Tibial nerve (tissue), 4 donors: ENCODE measurements around the gene ST3GAL2.

Source experiments
- CTCF ChIP-seq, 5 experiments: fragments of 200-600 bp in 3 of 5; fragments of 450-650 bp in 2 of 5; sonication (generic) in 3 of 5; IDR thresholded peaks; one replicate each; pipeline ENCODE4 v1.5.1; 2016 to 2019; ENCODE audit warnings: antibody characterized with exemption in 5 of 5, mild to moderate bottlenecking in 3 of 5, moderate library complexity in 2 of 5
- EP300 ChIP-seq, 2 donors: sonication (generic); formaldehyde crosslinking; IDR thresholded peaks; one replicate each; pipeline ENCODE4 v1.6.1; 2017; ENCODE audit warnings: antibody characterized with exemption in 2 of 2, mild to moderate bottlenecking in 1 of 2
- POLR2A ChIP-seq, 2 donors: fragments of 450-650 bp; IDR thresholded peaks; one replicate each; pipeline ENCODE4 v1.6.1; 2017; ENCODE audit warnings: antibody characterized with exemption in 2 of 2, mild to moderate bottlenecking in 2 of 2, moderate library complexity in 2 of 2

GRCh38 chr16:70380248-70380918, 58.5 kb downstream of the ST3GAL2 start:
- TF ChIP-seq CTCF (IDR thresholded peaks at IDR 0.05) (no peak), POLR2A (IDR thresholded peaks at IDR 0.05) (no peak), EP300 (IDR thresholded peaks at IDR 0.05) (no peak)
